Measurements from ENCODE around the gene PELI3.

Gene PELI3

DNA sequence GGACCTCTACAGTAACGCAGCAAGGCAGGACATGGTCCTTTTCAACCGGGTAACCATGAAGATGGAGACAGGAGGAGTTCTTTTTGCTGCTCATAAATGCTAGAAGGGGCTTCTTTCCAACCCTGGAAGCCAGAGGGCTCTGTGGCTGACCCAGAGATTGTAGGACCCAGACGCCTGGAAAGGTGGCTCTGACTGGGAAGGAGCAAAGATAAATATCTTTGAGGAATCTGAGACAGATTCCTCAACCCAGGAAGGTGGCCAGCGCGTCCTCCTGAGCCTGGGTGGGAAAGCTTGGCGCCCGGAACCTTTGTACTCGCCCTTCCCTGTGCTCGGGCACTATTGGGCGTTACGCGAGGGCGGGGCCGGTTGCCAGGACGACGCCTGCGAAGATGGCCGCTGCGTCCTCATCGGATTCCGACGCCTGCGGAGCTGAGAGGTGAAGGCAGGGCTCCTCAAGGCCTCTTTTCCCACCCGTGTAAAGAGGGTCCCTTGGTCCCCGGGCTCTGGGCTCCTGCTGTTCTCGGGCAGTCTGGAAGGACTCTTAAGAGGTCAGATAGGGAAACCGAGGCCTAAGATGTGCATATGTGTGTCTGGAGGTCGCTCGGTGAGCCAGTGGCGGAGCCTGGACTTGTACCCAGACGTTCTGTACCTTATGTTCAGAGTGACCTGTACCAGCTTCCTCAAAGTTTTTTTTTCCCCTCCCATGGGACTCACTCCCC, 43.7 kb downstream of the PELI3 start, which contains the start of gene BBS1:
TSS of gene BBS1 (plus strand) at position 365 of the 719 bp plus-strand sequence. CDS start at position 390, 25 bp downstream.
- ATAC-seq, result peak; percentile 97

DNA sequence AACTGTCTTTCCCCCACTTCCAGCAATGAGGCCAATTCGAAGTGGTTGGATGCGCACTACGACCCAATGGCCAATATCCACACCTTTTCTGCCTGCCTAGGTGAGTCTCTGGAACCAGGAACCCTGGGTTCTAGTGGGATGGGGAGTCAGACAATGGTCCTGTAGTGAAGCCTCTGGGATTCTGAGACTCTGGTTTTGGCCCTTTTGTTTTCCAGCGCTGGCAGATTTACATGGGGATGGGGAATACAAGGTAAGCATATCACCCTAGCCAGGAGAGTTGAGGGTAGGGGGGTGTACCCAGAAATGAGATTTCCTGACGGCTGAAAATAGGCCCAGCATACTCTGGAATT, 44.3 kb downstream of the PELI3 start:
- no peak for ATAC-seq

DNA sequence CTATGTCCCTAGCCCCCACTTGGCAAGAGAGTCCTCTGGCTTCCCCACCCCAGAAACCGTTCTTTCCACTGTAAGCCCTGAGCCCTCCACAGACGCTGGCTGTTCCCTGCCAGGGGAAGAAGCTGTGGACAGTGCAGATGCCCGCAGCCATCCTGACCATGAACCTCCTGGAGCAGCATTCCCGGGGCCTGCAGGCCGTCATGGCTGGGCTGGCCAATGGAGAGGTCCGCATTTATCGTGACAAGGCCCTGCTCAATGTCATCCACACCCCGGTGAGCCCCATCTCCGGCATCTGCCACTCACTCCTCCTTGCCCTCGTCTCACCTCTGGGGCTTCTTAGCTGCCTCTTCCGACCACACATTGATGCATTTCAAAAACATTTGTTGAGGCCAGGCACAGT, 56.9 kb downstream of the PELI3 start:
- no peak for ATAC-seq

DNA sequence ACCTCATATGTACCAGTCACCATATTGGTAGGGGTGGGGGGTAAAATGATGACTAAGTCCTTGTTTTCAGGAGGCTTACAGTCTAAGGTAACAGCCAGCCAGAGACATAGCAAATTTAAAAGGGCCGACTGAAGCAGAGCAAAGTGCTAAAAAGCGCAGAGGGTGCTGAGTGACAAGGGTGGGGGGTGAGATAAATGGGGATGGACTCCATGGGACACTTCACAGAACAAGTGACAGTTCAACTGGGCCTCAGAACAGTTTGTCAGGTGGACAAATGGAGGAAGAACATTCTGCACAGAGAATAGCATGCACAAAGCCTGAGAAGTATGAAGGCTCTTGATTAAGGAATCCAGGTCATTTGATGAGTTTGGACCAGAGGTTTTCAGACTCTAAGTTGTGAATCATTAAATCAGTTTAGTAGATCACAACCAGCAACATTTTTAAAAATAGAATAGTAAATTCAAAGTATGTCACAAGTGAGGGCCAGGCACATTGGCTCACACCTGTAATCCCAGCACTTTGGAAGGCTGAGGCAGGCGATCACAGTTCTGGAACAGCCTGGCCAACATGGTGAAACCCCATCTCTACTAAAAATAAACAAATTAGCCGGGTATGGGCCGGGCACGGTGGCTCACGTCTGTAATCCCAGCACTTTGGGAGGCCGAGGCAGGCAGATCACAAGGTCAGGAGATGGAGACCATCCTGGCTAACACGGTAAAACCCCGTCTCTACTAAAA, 57.8 kb downstream of the PELI3 start:
- ATAC-seq, result no peak
